Bronchial epithelial cell (primary cell): Measurements from ENCODE around the gene CYP27A1. TPM values are rescaled to one million over a fixed set of nuclear protein-coding genes. Genes with fewer than 3 reads are reported as not detected.

Experiments used
- DNase-seq: peaks from one replicate; pipeline ENCODE4 v3.0.0-alpha.2; 2010; ENCODE audit warnings: low read depth
- FAIRE-seq: peaks from 2 replicates; lab custom pipeline; 2011; peaks lifted over from hg19 to GRCh38; lab: Jason Lieb, UNC
- H3K27me3 ChIP-seq: 2 replicates; pipeline ENCODE4 v1.5.1; 2011; ENCODE audit warnings: low read length; ENCODE audit not compliant: control insufficient read depth, insufficient read depth
- H3K36me3 ChIP-seq: 2 replicates; pipeline ENCODE4 v1.5.1; 2011; ENCODE audit warnings: low read length; ENCODE audit not compliant: control insufficient read depth, insufficient read depth
- H3K4me3 ChIP-seq: 2 replicates; pipeline ENCODE4 v1.5.1; 2011; ENCODE audit warnings: mild to moderate bottlenecking, low read depth, low read length, control low read depth
- CTCF ChIP-seq: IDR thresholded peaks from 2 replicates; pipeline ENCODE4 v1.5.1; 2011; ENCODE audit warnings: mild to moderate bottlenecking, moderate library complexity, low read length, control low read depth, inconsistent platforms; ENCODE audit not compliant: insufficient read depth, severe bottlenecking
- total RNA-seq: library from RNA; depleted of rRNA; stranded (reverse); fragments of >200 nt; gene quantifications from 2 replicates; pipeline ENCODE4 v1.2.1, GENCODE V29; 2014

The CYP27A1 gene
- total RNA-seq, 1 donor from 2014 or later = 0.26 TPM

DNA sequence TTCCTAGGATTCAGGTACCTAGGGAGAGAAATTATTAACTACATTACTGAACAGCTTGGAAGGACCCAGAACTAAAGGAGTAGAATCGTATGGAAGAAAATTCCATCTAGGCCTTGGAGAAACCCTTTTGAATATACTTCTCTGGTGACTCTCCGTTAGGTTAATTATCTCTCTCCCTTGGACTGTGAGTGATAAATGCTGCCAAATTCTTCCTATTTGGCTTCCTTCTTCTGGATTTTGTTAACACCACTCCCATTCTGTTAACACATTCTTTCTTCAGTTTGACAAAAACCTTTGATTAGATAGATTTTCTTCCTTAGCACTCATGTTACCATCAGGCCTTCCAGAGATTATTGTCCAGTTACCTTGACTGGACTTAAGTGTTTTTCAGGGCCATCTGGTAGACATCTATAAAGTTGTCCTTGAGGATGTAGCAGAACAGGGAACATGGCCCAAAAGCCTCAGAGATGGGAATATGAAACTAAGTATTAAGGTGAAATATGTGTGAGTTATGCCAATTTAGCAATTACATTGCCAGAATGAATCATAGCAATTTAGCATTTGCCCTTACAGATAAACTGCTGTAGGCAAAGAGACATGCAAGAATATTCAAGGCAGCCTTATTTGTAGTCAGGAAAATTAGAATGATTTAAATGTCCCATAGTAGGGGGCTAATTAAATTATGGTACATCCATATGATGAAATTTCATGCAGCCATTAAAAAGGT is 6.7 kb downstream of the CYP27A1 start:
- no peaks in the 10 kb centered on the region for H3K36me3 ChIP-seq
- H3K4me3 ChIP-seq = no peak overlapping the region
- DNase-seq (no peak), FAIRE-seq (no peak)
- H3K27me3 ChIP-seq = no peaks in the 10 kb centered on the region
- TF ChIP-seq CTCF = no peak

DNA sequence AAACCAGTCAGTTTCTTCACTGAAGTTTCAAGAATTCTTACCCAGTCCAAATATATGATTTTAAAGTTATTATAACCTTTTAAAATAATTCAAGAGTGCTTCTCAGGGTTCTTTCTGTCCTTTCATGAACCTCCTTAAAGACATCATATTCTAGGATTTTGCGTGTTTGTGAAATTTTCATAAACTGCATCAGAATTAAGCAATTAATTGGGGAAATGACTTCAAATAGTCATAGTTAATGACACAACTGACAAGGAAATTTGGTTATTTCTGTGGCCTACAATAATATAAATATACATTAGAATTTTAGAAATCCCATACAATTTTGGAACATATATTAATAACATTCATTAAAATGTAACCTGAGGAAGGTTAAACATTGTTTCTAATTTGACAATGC is 10.5 kb downstream of the CYP27A1 start:
- Histone ChIP-seq H3K36me3 (no peaks in the 10 kb centered on the region), H3K27me3 (no peaks in the 10 kb centered on the region), H3K4me3 (no peak overlapping the region)
- FAIRE-seq (no peak), DNase-seq (no peak)
- TF ChIP-seq CTCF = no peak

DNA sequence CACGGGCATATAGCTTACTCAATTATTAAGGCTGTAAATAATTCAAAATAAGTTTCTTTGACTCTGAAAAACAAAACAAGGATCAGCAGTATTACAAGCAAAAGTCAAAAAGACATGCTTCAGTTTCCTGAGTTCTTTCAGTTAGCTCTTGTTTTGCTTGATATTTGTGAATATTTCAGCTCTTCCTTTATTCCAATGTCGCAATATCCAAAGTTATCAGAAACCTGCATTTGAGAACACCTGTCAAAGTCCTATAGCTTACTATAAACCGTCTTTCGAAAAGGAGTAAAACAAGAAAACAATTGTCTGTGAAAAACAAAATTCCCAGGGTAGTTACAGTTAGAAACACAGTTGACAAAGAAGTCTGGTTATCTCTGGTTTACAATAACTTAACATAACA is 14.7 kb downstream of the CYP27A1 start:
- no peak for DNase-seq
- H3K27me3 ChIP-seq = no peaks in the 10 kb centered on the region
- no peak overlapping the region for H3K4me3 ChIP-seq
- no peak for TF ChIP-seq CTCF
- no peak for FAIRE-seq
- H3K36me3 ChIP-seq = no peaks in the 10 kb centered on the region

GRCh38 chr2:218798767-218799504 is 17.0 kb downstream of the CYP27A1 start:
- DNase-seq = no peak
- H3K27me3 ChIP-seq = no peaks in the 10 kb centered on the region
- H3K4me3 ChIP-seq = no peak overlapping the region
- peak; percentile 82 for FAIRE-seq
- no peaks in the 10 kb centered on the region for H3K36me3 ChIP-seq
- no peak for TF ChIP-seq CTCF

- no peak for FAIRE-seq
- no peaks in the 10 kb centered on the region for H3K27me3 ChIP-seq
These were observed 18.0 kb downstream of the CYP27A1 start for GRCh38 chr2:218799990-218800389.

More at GRCh38 chr2:218799990-218800389, 18.0 kb downstream of the CYP27A1 start:
- no peaks in the 10 kb centered on the region for H3K36me3 ChIP-seq
- no peak for TF ChIP-seq CTCF
- no peak for DNase-seq
- no peak overlapping the region for H3K4me3 ChIP-seq
